ENCODE measurements around the gene ZCCHC4.

ZCCHC4 gene

GRCh38 chr4:25291158-25291733 is 21.3 kb upstream of the ZCCHC4 start:
- DNase-seq (ENCODE audit: low read depth): no peak
- H3K4me3 ChIP-seq (replicated peaks; ENCODE audit: low read depth, low read length): no peak overlapping the region
- TF ChIP-seq, protein P1, sequence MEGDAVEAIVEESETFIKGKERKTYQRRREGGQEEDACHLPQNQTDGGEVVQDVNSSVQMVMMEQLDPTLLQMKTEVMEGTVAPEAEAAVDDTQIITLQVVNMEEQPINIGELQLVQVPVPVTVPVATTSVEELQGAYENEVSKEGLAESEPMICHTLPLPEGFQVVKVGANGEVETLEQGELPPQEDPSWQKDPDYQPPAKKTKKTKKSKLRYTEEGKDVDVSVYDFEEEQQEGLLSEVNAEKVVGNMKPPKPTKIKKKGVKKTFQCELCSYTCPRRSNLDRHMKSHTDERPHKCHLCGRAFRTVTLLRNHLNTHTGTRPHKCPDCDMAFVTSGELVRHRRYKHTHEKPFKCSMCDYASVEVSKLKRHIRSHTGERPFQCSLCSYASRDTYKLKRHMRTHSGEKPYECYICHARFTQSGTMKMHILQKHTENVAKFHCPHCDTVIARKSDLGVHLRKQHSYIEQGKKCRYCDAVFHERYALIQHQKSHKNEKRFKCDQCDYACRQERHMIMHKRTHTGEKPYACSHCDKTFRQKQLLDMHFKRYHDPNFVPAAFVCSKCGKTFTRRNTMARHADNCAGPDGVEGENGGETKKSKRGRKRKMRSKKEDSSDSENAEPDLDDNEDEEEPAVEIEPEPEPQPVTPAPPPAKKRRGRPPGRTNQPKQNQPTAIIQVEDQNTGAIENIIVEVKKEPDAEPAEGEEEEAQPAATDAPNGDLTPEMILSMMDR (IDR thresholded peaks at IDR 0.05; ENCODE audit: low read length, missing control alignments): no peak

DNA sequence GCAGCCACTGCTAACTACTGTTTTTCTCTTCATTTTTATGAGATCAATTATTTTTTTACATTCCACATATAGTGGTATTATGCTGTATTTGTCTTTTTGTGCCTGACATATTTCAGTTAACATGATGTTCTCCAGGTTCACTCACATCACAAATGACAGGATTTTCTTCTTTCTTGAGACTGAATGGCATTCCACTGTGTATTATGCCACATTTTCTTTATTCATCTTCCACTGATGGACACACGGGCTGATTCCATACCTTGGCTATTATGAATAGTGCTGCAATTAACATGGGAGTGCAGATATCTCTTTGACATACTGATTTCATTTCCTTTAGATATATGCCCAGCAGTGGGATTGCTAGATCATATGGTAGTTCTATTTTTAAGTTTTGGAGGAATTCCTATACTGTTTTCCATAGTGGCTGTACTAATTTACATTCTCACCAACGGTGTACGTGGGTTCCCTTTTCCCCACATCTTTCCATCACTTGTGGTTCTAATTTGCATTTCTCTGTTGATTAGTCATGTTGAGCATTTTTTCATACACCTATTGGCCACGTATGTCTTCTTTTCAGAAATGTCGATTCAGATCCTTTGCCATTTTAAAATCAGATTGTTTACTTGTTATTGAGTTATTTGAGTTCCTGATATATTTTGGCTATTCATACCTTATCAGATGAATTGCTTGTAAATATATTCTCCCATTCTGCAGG is 14.9 kb upstream of the ZCCHC4 start:
- no peak overlapping the region for H3K4me3 ChIP-seq (replicated peaks; ENCODE audit: low read depth, low read length)
- DNase-seq (ENCODE audit: low read depth): no peak
- TF ChIP-seq, protein P1 (IDR thresholded peaks at IDR 0.05; ENCODE audit: low read length, missing control alignments): no peak

DNA sequence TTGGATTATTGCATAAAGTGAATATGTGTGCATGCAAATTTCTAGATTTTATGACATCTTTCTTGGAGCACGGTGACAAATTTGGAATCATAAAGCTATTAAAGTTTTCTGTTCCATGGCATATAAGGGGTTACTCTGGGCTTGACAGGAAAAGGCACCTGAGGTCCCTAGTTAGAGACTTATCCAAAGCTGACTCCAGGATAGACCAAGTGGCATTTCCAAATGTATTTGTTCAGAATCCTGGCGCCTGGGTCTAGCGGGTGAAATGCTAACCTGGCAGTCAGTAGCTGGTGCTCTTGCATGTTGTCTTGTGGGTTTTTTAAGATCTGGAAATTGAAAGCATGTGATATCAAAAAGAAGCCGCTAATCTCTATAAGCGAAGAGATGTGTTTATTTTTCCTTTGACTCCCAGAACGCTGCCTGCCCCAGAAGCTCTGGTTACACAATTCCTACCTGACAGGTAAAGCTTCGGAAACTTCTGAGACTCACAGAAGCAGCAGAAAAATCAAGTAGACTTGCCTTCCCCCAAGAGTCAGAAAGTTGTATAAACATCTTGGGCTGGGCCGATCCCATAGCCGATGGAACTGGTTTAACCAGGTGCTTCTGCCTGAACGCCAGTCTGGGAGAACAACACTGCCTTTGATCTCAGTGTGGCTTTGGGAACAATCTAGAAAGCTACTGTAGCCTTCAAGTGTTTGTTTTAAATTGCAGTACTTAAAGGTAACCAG is 12.9 kb upstream of the ZCCHC4 start:
- TF ChIP-seq, protein P1 (IDR thresholded peaks at IDR 0.05; ENCODE audit: low read length, missing control alignments): no peak
- H3K4me3 ChIP-seq (replicated peaks; ENCODE audit: low read depth, low read length): no peak overlapping the region
- DNase-seq (ENCODE audit: low read depth): no peak

DNA sequence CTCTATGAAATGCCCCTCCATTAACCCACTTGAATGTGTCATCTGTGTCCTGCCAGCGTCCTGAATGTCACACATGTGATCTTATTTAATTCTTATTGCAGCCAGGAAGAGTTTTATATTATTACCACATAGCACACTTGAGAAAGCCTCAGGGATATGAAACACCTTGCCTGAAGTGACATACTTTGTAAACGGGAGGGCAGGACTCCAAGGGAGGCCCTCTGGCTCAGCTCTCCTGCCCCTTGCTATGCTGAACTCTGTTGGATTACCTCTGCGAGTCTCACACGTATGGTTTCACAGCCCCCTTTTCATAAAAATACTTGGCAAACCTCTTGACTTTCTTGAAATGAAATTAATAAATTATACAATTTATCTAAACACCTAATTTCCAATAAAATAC is 11.1 kb upstream of the ZCCHC4 start:
- TF ChIP-seq, protein P1 (IDR thresholded peaks at IDR 0.05; ENCODE audit: low read length, missing control alignments): no peak
- H3K4me3 ChIP-seq (replicated peaks; ENCODE audit: low read depth, low read length): no peak overlapping the region
- no peak for DNase-seq (ENCODE audit: low read depth)

- H3K4me3 ChIP-seq (replicated peaks; ENCODE audit: low read depth, low read length): no peak overlapping the region
- DNase-seq (ENCODE audit: low read depth): no peak
- TF ChIP-seq, protein P1 (IDR thresholded peaks at IDR 0.05; ENCODE audit: low read length, missing control alignments): no peak
Observed at GRCh38 chr4:25302626-25303025, 9.9 kb upstream of the ZCCHC4 start.

- TF ChIP-seq, protein P1 (IDR thresholded peaks at IDR 0.05; ENCODE audit: low read length, missing control alignments): no peak
- H3K4me3 ChIP-seq (replicated peaks; ENCODE audit: low read depth, low read length): no peak overlapping the region
Observed at GRCh38 chr4:25303578-25303977, 9.0 kb upstream of the ZCCHC4 start.

More at GRCh38 chr4:25303578-25303977, 9.0 kb upstream of the ZCCHC4 start:
- DNase-seq (ENCODE audit: low read depth): no peak
